Measurements from ENCODE around the gene NRXN2.
A peak's percentile ranks its signal among the peaks of the same experiment; 100 is the strongest.

The NRXN2 gene

GRCh38 chr11:64723117-64723906 lies at the start of gene NRXN2:
Gene NRXN2, minus strand, starts transcription at chr11:64723197. Its CDS starts 9,498 bp downstream, at chr11:64713699.
- peak; percentile 82 for DNase-seq (ENCODE audit: low spot score)

- DNase-seq (ENCODE audit: low spot score): no peak
Measured at GRCh38 chr11:64772303-64773018, 49.5 kb upstream of the NRXN2 start.

GRCh38 chr11:64771861-64772260 lies 48.9 kb upstream of the NRXN2 start:
- no peak for DNase-seq (ENCODE audit: low spot score)

- DNase-seq (ENCODE audit: low spot score): no peak
Measured at GRCh38 chr11:64770120-64770519, 47.1 kb upstream of the NRXN2 start.

- DNase-seq (ENCODE audit: low spot score): no peak
Measured at GRCh38 chr11:64769283-64769682, 46.3 kb upstream of the NRXN2 start.

GRCh38 chr11:64768300-64768694 lies 45.3 kb upstream of the NRXN2 start:
- no peak for DNase-seq (ENCODE audit: low spot score)

DNA sequence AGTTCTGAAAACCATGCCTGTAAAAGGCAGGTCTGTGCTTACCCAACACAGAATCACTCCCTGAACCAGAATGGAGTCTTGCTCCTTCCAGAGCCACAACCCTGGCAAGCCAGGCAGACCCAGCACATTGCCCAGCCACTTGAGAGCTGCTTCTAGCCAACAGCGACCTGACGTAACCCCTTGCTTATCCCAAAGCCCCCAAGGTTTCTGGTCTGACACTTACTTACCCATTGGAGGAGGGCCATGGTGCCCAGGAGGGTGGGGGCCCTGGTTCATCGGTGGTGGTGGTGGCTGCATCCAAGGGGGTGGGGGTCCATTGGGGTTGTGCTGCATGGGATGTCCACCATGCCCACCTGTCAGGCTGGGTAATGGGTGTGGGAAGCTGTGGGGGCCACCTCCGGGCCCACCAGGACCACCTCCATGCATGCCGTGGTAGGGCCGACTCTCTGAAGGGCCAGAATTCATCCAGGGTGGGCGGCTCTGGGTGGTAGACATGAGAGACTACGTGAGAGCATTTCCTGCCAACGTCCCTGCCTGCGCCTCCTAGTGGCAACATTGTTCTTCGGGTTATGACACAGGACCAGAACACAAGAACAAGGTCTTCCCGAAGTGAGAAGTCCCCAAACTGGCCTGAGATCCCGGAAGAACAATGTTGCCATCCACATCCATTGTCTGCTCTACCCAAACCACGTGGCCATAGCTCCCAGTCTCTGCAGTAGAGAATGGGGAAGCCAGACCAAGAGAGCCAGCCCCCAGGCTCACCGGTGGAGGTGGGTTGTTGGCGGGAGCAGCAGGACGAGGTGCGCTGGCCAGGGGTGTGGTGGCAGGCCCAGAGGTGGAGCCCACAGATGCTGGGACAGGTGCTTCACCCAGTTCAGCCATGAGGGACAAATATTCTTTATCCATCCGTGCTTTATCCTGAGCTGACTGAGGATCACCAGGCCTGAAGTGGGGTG lies 44.6 kb upstream of the NRXN2 start:
- no peak for DNase-seq (ENCODE audit: low spot score)

DNA sequence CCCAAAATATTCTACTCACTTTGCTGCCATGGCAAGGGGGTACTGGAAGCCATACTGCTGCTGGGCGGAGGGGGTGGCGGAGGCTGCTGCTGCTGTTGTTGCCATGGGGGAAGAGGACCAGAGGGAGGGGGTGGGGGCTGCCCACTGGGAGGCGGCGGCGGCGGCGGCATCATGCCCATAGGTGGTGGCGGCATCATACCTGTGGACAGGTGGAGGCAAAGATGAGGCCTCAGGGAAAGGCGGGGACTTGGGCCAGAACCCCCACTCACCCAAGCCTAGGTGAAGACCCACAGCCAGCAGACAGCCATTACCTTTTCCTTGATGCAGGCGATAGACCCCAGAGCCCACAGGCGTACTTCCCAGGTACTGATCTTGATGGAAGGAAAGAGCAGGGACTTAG lies 43.9 kb upstream of the NRXN2 start:
- no peak for DNase-seq (ENCODE audit: low spot score)

DNA sequence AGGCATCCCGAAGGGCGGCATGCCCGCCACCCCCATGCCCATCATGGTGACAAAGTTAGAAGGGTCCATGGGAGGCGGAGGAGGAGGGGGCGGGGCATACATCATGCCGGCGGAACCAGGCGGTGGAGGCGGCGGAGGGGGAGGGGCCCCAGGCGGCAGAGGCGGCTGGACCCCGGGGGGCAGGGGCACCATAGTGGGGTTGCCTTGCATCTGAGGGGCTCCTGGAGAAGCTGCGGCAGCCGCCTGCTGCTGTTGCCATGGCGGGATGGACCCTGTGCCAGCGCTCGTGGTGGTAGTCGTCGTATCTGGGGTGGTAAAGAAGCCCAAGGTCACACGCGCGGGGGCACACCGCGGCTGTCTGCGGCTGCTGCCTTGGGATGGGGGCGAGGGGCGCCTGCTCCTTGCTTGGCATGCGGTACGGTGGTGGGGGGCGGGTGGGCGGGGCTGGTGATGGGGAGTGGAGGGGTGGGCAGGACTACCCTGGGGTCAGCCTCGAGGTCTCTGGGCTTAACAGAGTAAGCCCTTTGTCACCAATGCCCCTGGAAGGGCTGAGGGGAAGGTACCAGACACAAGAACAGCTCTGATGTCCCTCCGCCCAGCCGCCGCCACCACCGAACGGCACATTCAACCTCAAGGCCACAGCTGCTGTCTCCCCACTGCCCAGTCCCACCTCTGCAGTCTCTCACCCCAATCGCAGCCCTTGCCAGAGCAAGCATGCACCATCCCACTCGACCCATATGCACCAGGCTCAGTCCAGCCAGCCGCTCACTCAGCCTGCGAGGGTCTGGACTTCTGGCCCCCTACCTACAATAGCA lies 43.1 kb upstream of the NRXN2 start:
- DNase-seq (ENCODE audit: low spot score): no peak

DNA sequence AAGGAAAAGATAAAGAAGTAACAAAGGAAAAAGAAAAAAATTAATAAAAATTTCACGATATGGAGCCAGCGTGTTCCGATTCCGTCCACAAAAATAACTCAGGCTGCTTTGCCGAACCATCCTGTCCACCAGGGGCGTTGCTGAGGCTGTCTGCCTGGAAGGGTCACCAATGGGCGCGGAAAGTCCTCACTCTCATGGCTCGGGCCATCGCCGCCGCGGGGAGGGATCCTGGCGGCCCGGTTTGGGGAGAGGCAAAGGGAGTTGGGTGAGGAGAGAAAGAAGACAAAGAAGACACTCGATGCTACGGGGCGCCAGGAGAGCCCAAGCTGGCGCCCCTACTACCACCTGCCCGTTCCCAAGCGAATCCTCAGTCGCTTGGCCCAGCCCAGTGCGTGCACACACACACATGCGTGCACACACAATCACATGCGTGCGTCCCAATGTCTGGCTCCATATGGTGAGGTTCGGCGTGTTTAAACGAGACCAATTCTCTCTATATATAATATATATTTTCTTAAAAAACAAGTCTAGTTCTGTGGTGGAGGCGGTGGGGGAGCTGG lies 42.4 kb upstream of the NRXN2 start:
- no peak for DNase-seq (ENCODE audit: low spot score)

DNA sequence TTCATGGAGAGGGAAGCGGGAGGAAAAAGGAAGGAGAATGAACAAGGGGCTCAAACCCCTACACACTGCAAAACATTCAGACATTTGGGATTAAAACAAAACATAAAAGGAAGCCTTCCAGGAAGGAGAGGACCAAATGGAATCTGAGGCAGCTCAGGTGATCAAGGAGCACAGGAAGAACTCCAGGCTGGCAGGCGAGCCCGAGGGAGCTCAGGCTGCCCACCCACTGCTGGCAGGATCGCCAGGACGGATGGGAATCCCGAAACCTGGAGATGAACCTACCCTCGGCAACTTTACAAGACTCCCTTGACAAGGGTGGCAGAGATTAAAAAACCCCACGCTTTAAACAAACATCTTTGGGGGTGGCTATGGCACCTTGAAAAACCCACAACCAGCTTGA lies 41.8 kb upstream of the NRXN2 start:
- DNase-seq (ENCODE audit: low spot score): no peak

DNA sequence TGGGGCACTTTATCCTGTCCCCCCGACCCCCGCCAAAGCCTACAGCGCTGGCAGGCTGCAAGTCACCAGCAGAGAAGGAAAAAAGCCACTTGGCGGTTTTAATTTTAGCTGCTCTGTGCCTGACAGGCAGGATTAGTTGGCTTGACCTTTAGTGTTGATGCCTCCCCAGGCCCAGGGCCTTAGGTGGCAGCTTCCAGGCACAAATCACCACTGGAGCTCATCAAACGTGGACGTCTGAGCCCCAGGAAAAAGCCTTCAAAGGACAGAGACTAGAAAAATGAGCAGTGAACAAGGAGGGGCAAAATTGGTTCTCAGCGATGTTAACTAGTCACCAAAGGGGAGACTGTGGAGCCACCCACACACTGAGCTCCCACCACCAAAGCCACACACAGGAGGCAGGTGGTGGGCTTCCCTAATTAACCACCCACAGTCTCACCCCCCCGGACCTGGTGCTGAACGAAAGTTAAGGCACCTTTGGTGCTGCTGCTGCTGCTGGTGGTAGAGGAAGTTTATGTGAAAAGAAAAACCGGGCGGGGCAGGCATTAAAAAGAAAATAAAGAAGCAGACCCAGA lies 41.1 kb upstream of the NRXN2 start:
- no peak for DNase-seq (ENCODE audit: low spot score)

GRCh38 chr11:64763526-64764039 lies 40.6 kb upstream of the NRXN2 start:
- no peak for DNase-seq (ENCODE audit: low spot score)

DNA sequence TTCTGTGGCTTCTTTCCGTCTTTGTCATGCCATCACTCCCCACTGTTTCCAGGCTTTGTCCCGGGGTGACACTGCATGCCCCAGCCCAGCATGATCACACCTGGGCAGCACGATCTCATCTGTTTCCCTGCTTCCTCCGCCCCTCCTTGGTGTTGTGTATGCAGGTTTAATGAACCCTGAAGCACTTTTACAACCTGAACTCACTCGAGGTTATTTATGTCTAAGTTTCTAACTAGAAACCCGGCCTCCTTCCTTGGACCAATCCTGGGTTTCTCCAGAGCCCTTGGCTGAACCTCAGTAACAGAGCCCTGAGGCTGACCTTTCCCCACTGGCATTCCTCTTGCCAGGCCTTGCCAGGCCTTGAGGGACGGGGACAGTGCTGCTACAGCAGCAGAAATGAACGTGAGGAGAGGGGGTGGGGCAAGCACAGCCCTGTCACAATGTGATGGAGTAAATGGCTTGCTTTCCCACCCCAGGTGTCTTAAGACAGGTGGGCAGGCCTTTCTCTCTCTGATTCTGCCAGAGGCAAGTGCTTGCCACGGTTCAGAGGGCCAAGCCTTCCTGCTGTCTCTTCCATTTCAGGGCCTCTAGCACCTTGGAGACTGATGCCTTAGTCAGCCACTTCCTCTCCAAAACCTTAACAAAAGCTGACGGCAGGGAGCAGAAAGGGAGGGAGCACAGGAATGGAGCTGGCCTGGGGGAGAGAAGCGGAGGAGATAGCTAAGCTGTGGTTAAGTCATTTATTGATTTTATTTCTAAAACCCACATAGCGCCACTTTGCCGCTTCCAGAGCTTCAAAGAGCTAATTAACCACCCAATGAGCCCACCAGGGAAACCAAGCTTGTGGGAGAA lies 39.9 kb upstream of the NRXN2 start:
- no peak for DNase-seq (ENCODE audit: low spot score)

DNA sequence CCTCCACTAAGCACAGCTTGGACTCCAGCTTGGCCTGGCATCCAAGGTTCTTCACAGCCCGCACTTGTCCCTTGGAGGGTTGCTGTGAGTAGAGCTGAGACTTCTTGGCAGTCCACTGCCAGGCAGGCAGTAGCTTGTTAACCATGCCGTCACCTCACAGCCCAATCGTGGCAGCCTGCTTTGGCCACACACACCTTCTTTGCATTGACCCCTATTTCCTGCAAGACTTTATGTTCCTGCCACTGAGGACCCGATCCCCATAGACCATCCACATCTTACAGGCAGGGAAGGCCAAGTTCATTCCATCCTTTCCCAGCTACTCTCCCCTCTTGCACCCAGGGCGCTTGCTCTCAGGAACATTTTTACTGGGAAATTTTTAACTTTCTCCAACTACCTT lies 39.3 kb upstream of the NRXN2 start:
- DNase-seq (ENCODE audit: low spot score): no peak

GRCh38 chr11:64760759-64761420 lies 37.9 kb upstream of the NRXN2 start:
- no peak for DNase-seq (ENCODE audit: low spot score)

- DNase-seq (ENCODE audit: low spot score): no peak
Measured at GRCh38 chr11:64759722-64760719, 37.0 kb upstream of the NRXN2 start, which contains the start of gene PYGM. Gene PYGM, minus strand, starts transcription at chr11:64759974. Its CDS starts 76 bp downstream, at chr11:64759898.
